Measurements from ENCODE around the gene CHMP1A. TPM values are rescaled to one million over a fixed set of nuclear protein-coding genes. Genes with fewer than 3 reads are reported as not detected.

The CHMP1A gene
- total RNA-seq, 1 donor, result 110 TPM

DNA sequence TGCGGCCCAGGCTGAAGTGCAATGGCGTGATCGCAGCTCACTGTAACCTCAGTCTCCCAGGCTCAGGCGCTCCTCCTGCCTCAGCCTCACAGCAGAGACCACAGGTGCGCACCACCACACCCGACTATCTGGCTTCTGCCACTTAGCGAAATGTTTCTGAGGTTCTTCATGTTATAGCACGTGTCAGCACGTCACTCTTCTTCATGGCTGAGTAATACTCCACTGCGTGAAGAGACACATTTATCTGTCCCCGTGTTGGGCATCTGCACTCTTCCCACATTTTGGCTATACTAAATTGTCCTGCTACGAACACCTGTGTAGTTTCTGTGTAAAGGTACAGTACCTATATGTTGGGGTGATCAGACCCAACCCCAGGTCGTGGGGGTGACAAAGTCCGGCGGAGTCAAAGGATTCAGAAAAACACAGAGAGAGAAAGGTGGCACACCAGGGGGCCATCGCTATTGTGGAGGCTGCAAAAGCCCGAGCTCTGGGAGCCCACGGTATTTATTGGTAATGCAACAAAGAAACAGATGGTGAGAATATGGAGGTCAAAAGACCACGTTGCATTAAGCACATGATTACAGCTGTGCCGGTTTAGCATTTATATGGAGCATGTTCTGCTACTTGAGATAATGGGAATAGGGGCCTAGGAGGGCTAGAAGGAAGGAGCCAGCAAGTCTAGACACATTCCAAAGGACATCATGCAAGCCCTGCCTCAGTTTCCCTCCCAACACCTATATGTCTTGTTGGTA is 44.9 kb downstream of the CHMP1A start:
- Histone ChIP-seq H3K4me1 (ENCODE audit: insufficient read depth, low read length) (peaks cover 3% of the 10 kb centered on the region), H3K27me3 (ENCODE audit: insufficient read depth, low read length) (no peaks in the 10 kb centered on the region), H3K27ac (ENCODE audit: low read depth, low read length) (no peak overlapping the region), H4K20me1 (ENCODE audit: insufficient read depth, low read length) (no peaks in the 10 kb centered on the region), H3K36me3 (ENCODE audit: insufficient read depth, low read length) (no peaks in the 10 kb centered on the region), H3K4me2 (ENCODE audit: insufficient read depth, low read length) (no peak overlapping the region), H3K4me3 (ENCODE audit: insufficient read depth, low read length) (no peak overlapping the region), H3K79me2 (ENCODE audit: insufficient read depth, low read length) (no peaks in the 10 kb centered on the region), H2AFZ (ENCODE audit: low read length) (no peak overlapping the region), H3K9me3 (ENCODE audit: low read depth, low read length) (no peaks in the 10 kb centered on the region)
- no peak for DNase-seq (ENCODE audit: insufficient read length, low spot score, missing footprints)
- TF ChIP-seq, protein P1, sequence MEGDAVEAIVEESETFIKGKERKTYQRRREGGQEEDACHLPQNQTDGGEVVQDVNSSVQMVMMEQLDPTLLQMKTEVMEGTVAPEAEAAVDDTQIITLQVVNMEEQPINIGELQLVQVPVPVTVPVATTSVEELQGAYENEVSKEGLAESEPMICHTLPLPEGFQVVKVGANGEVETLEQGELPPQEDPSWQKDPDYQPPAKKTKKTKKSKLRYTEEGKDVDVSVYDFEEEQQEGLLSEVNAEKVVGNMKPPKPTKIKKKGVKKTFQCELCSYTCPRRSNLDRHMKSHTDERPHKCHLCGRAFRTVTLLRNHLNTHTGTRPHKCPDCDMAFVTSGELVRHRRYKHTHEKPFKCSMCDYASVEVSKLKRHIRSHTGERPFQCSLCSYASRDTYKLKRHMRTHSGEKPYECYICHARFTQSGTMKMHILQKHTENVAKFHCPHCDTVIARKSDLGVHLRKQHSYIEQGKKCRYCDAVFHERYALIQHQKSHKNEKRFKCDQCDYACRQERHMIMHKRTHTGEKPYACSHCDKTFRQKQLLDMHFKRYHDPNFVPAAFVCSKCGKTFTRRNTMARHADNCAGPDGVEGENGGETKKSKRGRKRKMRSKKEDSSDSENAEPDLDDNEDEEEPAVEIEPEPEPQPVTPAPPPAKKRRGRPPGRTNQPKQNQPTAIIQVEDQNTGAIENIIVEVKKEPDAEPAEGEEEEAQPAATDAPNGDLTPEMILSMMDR (IDR thresholded peaks at IDR 0.05; ENCODE audit: extremely low read depth, low read depth, low read length), result no peak

DNA sequence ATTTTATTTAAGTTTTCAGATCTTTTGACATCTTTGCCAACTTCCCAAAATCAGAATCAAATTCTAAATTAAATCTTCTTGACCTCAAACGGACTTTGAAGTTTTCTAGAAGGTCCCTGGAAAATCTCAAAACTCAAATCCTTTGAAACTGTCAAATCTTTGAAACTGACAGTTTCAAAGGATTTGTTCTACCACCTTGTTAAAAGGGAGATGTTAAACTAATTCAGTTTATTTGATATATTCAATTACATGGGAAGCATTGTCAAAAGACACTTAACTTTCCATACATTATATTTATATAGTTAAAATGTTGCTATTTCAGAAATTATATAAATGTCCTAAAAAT is 47.4 kb downstream of the CHMP1A start:
- H3K4me3 ChIP-seq (ENCODE audit: insufficient read depth, low read length), result no peak overlapping the region
- DNase-seq (ENCODE audit: insufficient read length, low spot score, missing footprints), result no peak
- H3K4me2 ChIP-seq (ENCODE audit: insufficient read depth, low read length), result no peak overlapping the region
- H3K9me3 ChIP-seq (ENCODE audit: low read depth, low read length), result no peaks in the 10 kb centered on the region
- TF ChIP-seq, protein P1 (IDR thresholded peaks at IDR 0.05; ENCODE audit: extremely low read depth, low read depth, low read length), result no peak
- no peaks in the 10 kb centered on the region for H3K27me3 ChIP-seq (ENCODE audit: insufficient read depth, low read length)
- H3K4me1 ChIP-seq (ENCODE audit: insufficient read depth, low read length), result peaks cover 3% of the 10 kb centered on the region
- no peak overlapping the region for H3K27ac ChIP-seq (ENCODE audit: low read depth, low read length)
- no peak overlapping the region for H2AFZ ChIP-seq (ENCODE audit: low read length)
- no peaks in the 10 kb centered on the region for H3K36me3 ChIP-seq (ENCODE audit: insufficient read depth, low read length)
- no peaks in the 10 kb centered on the region for H4K20me1 ChIP-seq (ENCODE audit: insufficient read depth, low read length)
- no peaks in the 10 kb centered on the region for H3K79me2 ChIP-seq (ENCODE audit: insufficient read depth, low read length)

DNA sequence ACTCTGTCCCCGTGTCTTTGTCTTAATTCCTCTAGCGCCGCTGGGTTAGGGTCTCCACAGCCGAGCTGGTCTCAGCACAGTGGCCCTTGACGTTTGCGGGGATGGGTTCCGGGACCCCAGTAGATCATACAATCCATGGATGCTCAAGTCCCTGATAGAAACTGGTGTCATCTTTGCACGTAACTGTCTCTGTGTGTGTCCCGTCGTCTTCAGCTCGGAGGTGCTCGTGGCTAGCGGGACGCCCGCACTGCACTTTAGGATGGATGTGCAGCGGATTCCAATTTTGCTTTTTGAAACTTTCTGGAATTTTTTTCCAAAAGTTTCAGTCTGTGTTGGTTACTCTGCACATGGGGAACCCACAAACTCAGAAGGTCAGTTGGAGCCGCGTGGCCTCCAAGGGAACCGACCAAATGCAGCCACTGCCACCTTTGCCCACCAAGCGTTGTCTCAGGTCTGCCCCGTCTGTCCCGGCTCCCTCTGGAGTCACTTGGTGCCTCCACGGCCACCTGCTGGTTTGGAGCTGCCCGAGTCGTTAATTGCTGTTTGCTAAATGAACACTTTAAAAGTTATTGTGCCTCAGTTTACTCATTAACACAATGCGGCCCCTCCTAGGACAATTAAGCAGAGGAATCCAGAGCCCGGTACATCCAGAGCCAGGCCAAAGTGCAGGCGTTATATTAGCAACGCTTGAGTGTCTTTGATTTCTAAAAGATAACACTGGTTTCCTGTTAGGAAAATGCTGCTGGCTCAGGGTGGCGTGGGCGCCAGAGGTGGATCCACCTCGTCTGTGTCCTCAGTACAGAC is 49.4 kb downstream of the CHMP1A start:
- H3K4me3 ChIP-seq (ENCODE audit: insufficient read depth, low read length), result no peak overlapping the region
- H3K79me2 ChIP-seq (ENCODE audit: insufficient read depth, low read length), result no peaks in the 10 kb centered on the region
- no peak overlapping the region for H2AFZ ChIP-seq (ENCODE audit: low read length)
- DNase-seq (ENCODE audit: insufficient read length, low spot score, missing footprints), result no peak
- H3K4me1 ChIP-seq (ENCODE audit: insufficient read depth, low read length), result peaks cover 4% of the 10 kb centered on the region
- TF ChIP-seq, protein P1 (IDR thresholded peaks at IDR 0.05; ENCODE audit: extremely low read depth, low read depth, low read length), result no peak
- no peaks in the 10 kb centered on the region for H3K9me3 ChIP-seq (ENCODE audit: low read depth, low read length)
- no peak overlapping the region for H3K27ac ChIP-seq (ENCODE audit: low read depth, low read length)
- no peaks in the 10 kb centered on the region for H3K36me3 ChIP-seq (ENCODE audit: insufficient read depth, low read length)
- no peaks in the 10 kb centered on the region for H3K27me3 ChIP-seq (ENCODE audit: insufficient read depth, low read length)
- H3K4me2 ChIP-seq (ENCODE audit: insufficient read depth, low read length), result no peak overlapping the region
- H4K20me1 ChIP-seq (ENCODE audit: insufficient read depth, low read length), result no peaks in the 10 kb centered on the region

DNA sequence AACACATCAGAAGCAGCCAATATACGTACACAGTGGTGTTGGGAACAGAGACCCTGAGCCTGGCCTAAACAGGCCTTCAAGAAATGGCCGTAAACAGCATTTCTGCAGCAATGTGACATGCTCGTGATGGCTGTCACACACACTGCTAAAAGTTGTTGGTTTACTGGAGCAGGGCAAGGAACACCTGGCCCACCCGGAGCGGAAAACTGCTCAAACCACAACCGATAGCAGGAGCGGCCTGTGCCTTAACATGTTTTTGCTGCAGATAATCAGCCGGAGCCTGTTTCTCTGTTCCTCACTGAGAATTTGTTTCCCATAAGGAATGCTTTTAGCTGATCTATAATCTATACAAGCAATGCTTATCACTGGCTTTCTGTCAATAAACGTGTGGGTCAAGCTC is 50.1 kb downstream of the CHMP1A start:
- H3K4me2 ChIP-seq (ENCODE audit: insufficient read depth, low read length), result no peak overlapping the region
- H3K79me2 ChIP-seq (ENCODE audit: insufficient read depth, low read length), result no peaks in the 10 kb centered on the region
- no peak overlapping the region for H3K4me3 ChIP-seq (ENCODE audit: insufficient read depth, low read length)
- H4K20me1 ChIP-seq (ENCODE audit: insufficient read depth, low read length), result no peaks in the 10 kb centered on the region
- H3K4me1 ChIP-seq (ENCODE audit: insufficient read depth, low read length), result peaks cover 10% of the 10 kb centered on the region
- no peaks in the 10 kb centered on the region for H3K9me3 ChIP-seq (ENCODE audit: low read depth, low read length)
- DNase-seq (ENCODE audit: insufficient read length, low spot score, missing footprints), result no peak
- no peak overlapping the region for H2AFZ ChIP-seq (ENCODE audit: low read length)
- no peak overlapping the region for H3K27ac ChIP-seq (ENCODE audit: low read depth, low read length)
- TF ChIP-seq, protein P1 (IDR thresholded peaks at IDR 0.05; ENCODE audit: extremely low read depth, low read depth, low read length), result no peak
- H3K27me3 ChIP-seq (ENCODE audit: insufficient read depth, low read length), result no peaks in the 10 kb centered on the region
- H3K36me3 ChIP-seq (ENCODE audit: insufficient read depth, low read length), result no peaks in the 10 kb centered on the region
